Caco-2 (cell line): Measurements from ENCODE around the gene GNG3. TPM values are rescaled to one million over a fixed set of nuclear protein-coding genes. Genes with fewer than 3 reads are reported as not detected.

ENCODE experiments used
- BruUV-seq: library from RNA; stranded (reverse); fragments of 400-500 nt; replicated peaks from 2 replicates; lab custom pipeline; 2021; lab: Mats Ljungman, UMichigan
- CTCF ChIA-PET: fragments of 300-600 bp; sonication (Branson Sonifier 250); formaldehyde crosslinking; loops from one replicate; lab custom pipeline; 2022; ENCODE audit warnings: antibody characterized with exemption; lab: Charles Lee
- POLR2A ChIA-PET: fragments of 300-600 bp; sonication (Branson Sonifier 250); formaldehyde crosslinking; loops from one replicate; lab custom pipeline; 2022; ENCODE audit warnings: antibody characterized with exemption; lab: Charles Lee
- DNase-seq, 2 experiments: peaks; one replicate each; pipeline versions ENCODE4 v3.0.0 to v3.0.0-alpha.2; 2020 to 2022
- H3K27me3 ChIP-seq: replicated peaks from 2 replicates; pipeline ENCODE4 v1.6.0; 2011; ENCODE audit warnings: low read length; ENCODE audit not compliant: control insufficient read depth, insufficient read depth
- H3K36me3 ChIP-seq: 2 replicates; pipeline ENCODE4 v1.5.1; 2011; ENCODE audit warnings: low read length; ENCODE audit not compliant: control insufficient read depth, insufficient read depth
- H3K4me1 ChIP-seq: fragments of 250-450 bp; sonication (Bioruptor Pico); 2 replicates; pipeline ENCODE4 v1.5.1; 2020; ENCODE audit warnings: mild to moderate bottlenecking
- H3K4me3 ChIP-seq: 2 replicates; pipeline ENCODE4 v1.5.1; 2011; ENCODE audit warnings: low read depth, mild to moderate bottlenecking, control low read depth, low read length
- H3K9me3 ChIP-seq: fragments of 250-450 bp; sonication (Bioruptor Pico); 2 replicates; pipeline ENCODE4 v1.5.1; 2020; ENCODE audit warnings: mild to moderate bottlenecking, moderate library complexity
- H3K27ac Mint-ChIP-seq: one replicate; pipeline ENCODE4 v1.8.0; 2022; ENCODE audit warnings: mixed read lengths; ENCODE audit not compliant: unreplicated experiment
- H3K27me3 Mint-ChIP-seq: one replicate; pipeline ENCODE4 v1.8.0; 2022; ENCODE audit warnings: mixed read lengths; ENCODE audit not compliant: insufficient read depth, unreplicated experiment
- H3K36me3 Mint-ChIP-seq: one replicate; pipeline ENCODE4 v1.8.0; 2022; ENCODE audit warnings: mild to moderate bottlenecking, mixed read lengths; ENCODE audit not compliant: insufficient read depth, unreplicated experiment
- H3K4me1 Mint-ChIP-seq: one replicate; pipeline ENCODE4 v1.8.0; 2022; ENCODE audit warnings: low read depth, mixed read lengths; ENCODE audit not compliant: unreplicated experiment
- H3K4me3 Mint-ChIP-seq: one replicate; pipeline ENCODE4 v1.8.0; 2022; ENCODE audit warnings: mild to moderate bottlenecking, moderate library complexity, mixed read lengths; ENCODE audit not compliant: unreplicated experiment
- H3K9me3 Mint-ChIP-seq: one replicate; pipeline ENCODE4 v1.8.0; 2022; ENCODE audit warnings: mixed read lengths; ENCODE audit not compliant: unreplicated experiment
- CTCF ChIP-seq, 2 experiments: fragments of 200-600 bp in 1 of 2; IDR thresholded peaks; 1 replicate in 1 of 2; 2 replicates in 1 of 2; pipeline versions ENCODE4 v1.5.1 to v1.8.0; 2011 to 2022; ENCODE audit warnings: antibody characterized with exemption in 1 of 2, control low read depth in 1 of 2, inconsistent platforms in 1 of 2, low read depth in 1 of 2, low read length in 1 of 2, mild to moderate bottlenecking in 1 of 2, moderate library complexity in 1 of 2; ENCODE audit not compliant: insufficient read depth in 1 of 2, severe bottlenecking in 1 of 2, unreplicated experiment in 1 of 2
- intact Hi-C: fragments of 100-400 bp; cut with micrococcal nuclease; formaldehyde crosslinking; loops from one replicate; pipeline ENCODE4 v1.10.0; 2022; ENCODE audit not compliant: unreplicated experiment
- total RNA-seq: library from RNA; stranded (reverse); gene quantifications from 2 replicates; pipeline ENCODE4 v1.2.3, GENCODE V29; 2022

Gene GNG3
- total RNA-seq, 1 experiment from 2014 or later, result not detected

GRCh38 chr11:62752177-62752785, 44.8 kb downstream of the GNG3 start:
- intact Hi-C loops, result loop anchor here (2.0 kb wide), 1 partner anchor 23 kb away; the partner anchor contains the start of gene TTC9C

GRCh38 chr11:62752994-62753735, 45.7 kb downstream of the GNG3 start:
- BruUV-seq, result TSS peak; percentile 85
- H3K4me3 Mint-ChIP-seq, result peak overlapping the region; percentile 97
- H3K4me1 Mint-ChIP-seq, result no peaks in the 10 kb centered on the region
- CTCF ChIA-PET, result interaction anchor here (0.5 to 1.7 kb wide), 14 partner anchors 8 to 358 kb away, joined by 3 to 48 read pairs (median 4); partner anchors contain the start of genes HNRNPUL2, POLR2G, TAF6L and TMEM179B
- H3K27ac Mint-ChIP-seq, result peak overlapping the region; percentile 95
- POLR2A ChIA-PET, result interaction anchor here (0.6 to 2.1 kb wide), 29 partner anchors 8 to 273 kb away, joined by 3 to 71 read pairs (median 8); partner anchors contain the start of genes B3GAT3, C11orf98, CSKMT and EEF1G
- intact Hi-C loops, result loop anchor here (1.0 to 2.0 kb wide), 2 partner anchors 8 to 24 kb away; partner anchors contain the start of genes POLR2G and TTC9C
- H3K4me1 ChIP-seq, result peaks cover 9% of the 10 kb centered on the region; the same call in 1 of the 2 replicates
- H3K9me3 Mint-ChIP-seq, result no peaks in the 10 kb centered on the region
- H3K36me3 Mint-ChIP-seq, result peaks cover 23% of the 10 kb centered on the region
- H3K27me3 Mint-ChIP-seq, result no peaks in the 10 kb centered on the region
- DNase-seq, result no peak
- peaks cover 3% of the 10 kb centered on the region for H3K36me3 ChIP-seq
- peak overlapping the region; percentile 56 for H3K4me3 ChIP-seq
- H3K27me3 ChIP-seq, result no peaks in the 10 kb centered on the region
- no peaks in the 10 kb centered on the region for H3K9me3 ChIP-seq
- TF ChIP-seq CTCF (IDR thresholded peaks at IDR 0.05; ENCODE audit: insufficient read depth in 1 of 2, low read depth in 1 of 2, low read length in 1 of 2, severe bottlenecking in 1 of 2, unreplicated experiment in 1 of 2), result no peak

More at GRCh38 chr11:62752177-62752785, 44.8 kb downstream of the GNG3 start:
- peaks cover 9% of the 10 kb centered on the region; the same call in 1 of the 2 replicates for H3K4me1 ChIP-seq
- Mint-ChIP-seq H3K27me3 (no peaks in the 10 kb centered on the region), H3K36me3 (peaks cover 23% of the 10 kb centered on the region), H3K4me3 (no peak overlapping the region), H3K9me3 (no peaks in the 10 kb centered on the region), H3K27ac (no peak overlapping the region), H3K4me1 (no peaks in the 10 kb centered on the region)
- H3K27me3 ChIP-seq, result no peaks in the 10 kb centered on the region
- H3K9me3 ChIP-seq, result no peaks in the 10 kb centered on the region
- DNase-seq, result no peak
- POLR2A ChIA-PET, result interaction anchor here (0.5 to 1.7 kb wide), 2 partner anchors 10 to 80 kb away, joined by 3 to 11 read pairs; partner anchors contain the start of genes POLR2G and STX5
- no TSS peak for BruUV-seq
- TF ChIP-seq CTCF (IDR thresholded peaks at IDR 0.05; ENCODE audit: insufficient read depth in 1 of 2, low read depth in 1 of 2, low read length in 1 of 2, severe bottlenecking in 1 of 2, unreplicated experiment in 1 of 2), result no peak
- no peak overlapping the region for H3K4me3 ChIP-seq
- CTCF ChIA-PET, result no interaction called here
- H3K36me3 ChIP-seq, result peaks cover 3% of the 10 kb centered on the region
